ENCODE data around the gene ATOSB.

The ATOSB gene

GRCh38 chr9:35056571-35057270 is 58.9 kb downstream of the ATOSB start (continued):
- TF ChIP-seq TCF4 (CRISPR knock-in tag; IDR thresholded peaks at IDR 0.05; ENCODE audit: borderline replicate concordance) = no peak
- TF ChIP-seq ZNF70 (CRISPR knock-in tag; IDR thresholded peaks at IDR 0.05) = no peak
- no peak for TF ChIP-seq ZC3H10 (CRISPR knock-in tag; IDR thresholded peaks at IDR 0.05)

- ATAC-seq = no peak
- TF ChIP-seq GLIS3 (CRISPR knock-in tag; IDR thresholded peaks at IDR 0.05) (no peak), ISL1 (CRISPR knock-in tag; IDR thresholded peaks at IDR 0.05) (no peak), ZNF565 (CRISPR knock-in tag; conservative IDR thresholded peaks at IDR 0.05; ENCODE audit: low read depth) (no peak), CREB5 (CRISPR knock-in tag; IDR thresholded peaks at IDR 0.05; ENCODE audit: low read depth) (no peak)
Measured at GRCh38 chr9:35054871-35055644, 60.6 kb downstream of the ATOSB start.

GRCh38 chr9:35054185-35054835 is 61.4 kb downstream of the ATOSB start:
- ATAC-seq = no peak
- TF ChIP-seq PPARA (CRISPR knock-in tag; IDR thresholded peaks at IDR 0.05; ENCODE audit: borderline replicate concordance) (no peak), ARNTL (CRISPR knock-in tag; IDR thresholded peaks at IDR 0.05; ENCODE audit: borderline replicate concordance, low read depth) (no peak), POU6F1 (CRISPR knock-in tag; IDR thresholded peaks at IDR 0.05; ENCODE audit: borderline replicate concordance, low read depth) (no peak), BACH2 (CRISPR knock-in tag; IDR thresholded peaks at IDR 0.05; ENCODE audit: borderline replicate concordance) (no peak), TSHZ2 (CRISPR knock-in tag; IDR thresholded peaks at IDR 0.05) (no peak), ZNF8 (CRISPR knock-in tag; IDR thresholded peaks at IDR 0.05) (no peak), ZFP30 (CRISPR knock-in tag; IDR thresholded peaks at IDR 0.05) (no peak), GLIS3 (CRISPR knock-in tag; IDR thresholded peaks at IDR 0.05) (no peak), RARB (CRISPR knock-in tag; IDR thresholded peaks at IDR 0.05) (no peak), TCF4 (CRISPR knock-in tag; IDR thresholded peaks at IDR 0.05; ENCODE audit: borderline replicate concordance) (no peak), ISL1 (CRISPR knock-in tag; IDR thresholded peaks at IDR 0.05) (no peak), CSRNP3 (CRISPR knock-in tag; IDR thresholded peaks at IDR 0.05) (no peak), TOX (CRISPR knock-in tag; IDR thresholded peaks at IDR 0.05; ENCODE audit: borderline replicate concordance) (no peak), ZNF565 (CRISPR knock-in tag; conservative IDR thresholded peaks at IDR 0.05; ENCODE audit: low read depth) (no peak), ESRRG (CRISPR knock-in tag; IDR thresholded peaks at IDR 0.05) (no peak), OSR1 (CRISPR knock-in tag; IDR thresholded peaks at IDR 0.05) (no peak)

All from SK-N-SH treated with all-trans-retinoic acid at 6 μM for 48 hours (cell line).